Natural killer cell (primary cell): ENCODE results near the gene DIAPH1. TPM values are rescaled to one million over a fixed set of nuclear protein-coding genes. Genes with fewer than 3 reads are reported as not detected.

Experiments
- ATAC-seq, 3 donors: fragments of 150-1000 bp in 2 of 3; fragments of 200-7000 bp in 1 of 3; cut with Tn5 transposase; 1 replicate in 1 of 3; 2 replicates in 2 of 3; pipeline ENCODE4 v1.10.0; 2021; ENCODE audit warnings: mild to moderate bottlenecking in 2 of 3, moderate library complexity in 2 of 3
- DNase-seq, 2 donors: peaks; one replicate each; pipeline versions ENCODE4 v3.0.0 to v3.0.0-alpha.2; 2013 to 2021; ENCODE audit warnings: mixed read lengths in 1 of 2
- H3K27ac ChIP-seq: one replicate; pipeline ENCODE4 v1.5.1; 2013; ENCODE audit warnings: mild to moderate bottlenecking, low read length
- H3K27me3 ChIP-seq: one replicate; pipeline ENCODE4 v1.6.1; 2013; ENCODE audit warnings: low read length; ENCODE audit not compliant: control insufficient read depth, insufficient read depth
- H3K36me3 ChIP-seq: one replicate; pipeline ENCODE4 v1.6.1; 2013; ENCODE audit warnings: low read length; ENCODE audit not compliant: control insufficient read depth, insufficient read depth
- H3K4me1 ChIP-seq: one replicate; pipeline ENCODE4 v1.6.1; 2013; ENCODE audit warnings: low read length; ENCODE audit not compliant: control insufficient read depth, insufficient read depth
- H3K4me3 ChIP-seq: one replicate; pipeline ENCODE4 v1.5.1; 2013; ENCODE audit warnings: low read length
- H3K9me3 ChIP-seq: one replicate; pipeline ENCODE4 v1.6.1; 2013; ENCODE audit warnings: low read length; ENCODE audit not compliant: control insufficient read depth, insufficient read depth
- H3K27ac Mint-ChIP-seq, 2 donors: one replicate each; pipeline ENCODE4 v1.8.0; 2022; ENCODE audit warnings: mild to moderate bottlenecking in 2 of 2, mixed read lengths in 2 of 2, moderate library complexity in 1 of 2
- H3K27me3 Mint-ChIP-seq, 2 donors: one replicate each; pipeline ENCODE4 v1.8.0; 2022; ENCODE audit warnings: low read depth in 2 of 2, mixed read lengths in 2 of 2
- H3K36me3 Mint-ChIP-seq: one replicate; pipeline ENCODE4 v1.8.0; 2022; ENCODE audit warnings: mixed read lengths
- H3K4me1 Mint-ChIP-seq, 2 donors: one replicate each; pipeline ENCODE4 v1.8.0; 2022; ENCODE audit warnings: mixed read lengths in 2 of 2
- H3K4me3 Mint-ChIP-seq: one replicate; pipeline ENCODE4 v1.8.0; 2022; ENCODE audit warnings: mild to moderate bottlenecking, moderate library complexity, mixed read lengths
- H3K9me3 Mint-ChIP-seq, 2 donors: one replicate each; pipeline ENCODE4 v1.8.0; 2022; ENCODE audit warnings: mixed read lengths in 2 of 2
- whole genome bisulfite sequencing: methylation state at CpG from one replicate; pipeline ENCODE4 v1.1.7; 2013; ENCODE audit warnings: missing lambda C conversion rate; ENCODE audit not compliant: insufficient coverage; 5-methylcytosine and 5-hydroxymethylcytosine counted together
- intact Hi-C: fragments of 100-400 bp; cut with micrococcal nuclease; formaldehyde crosslinking; loops from one replicate; pipeline ENCODE4 v1.14.2; 2022
- total RNA-seq, 4 donors: library from RNA; stranded (reverse); fragments of 120-200 nt in 1 of 4; gene quantifications; one replicate each; pipeline versions ENCODE4 v1.2.3 to v1.2.4, GENCODE V29; 2013 to 2022
- TF ChIP-seq, protein P1 (sequence below): fragments of 200-600 bp; IDR thresholded peaks from one replicate; pipeline ENCODE4 v1.8.0; 2022; ENCODE audit warnings: antibody characterized with exemption

The DIAPH1 gene
- total RNA-seq, 3 donors from 2014 or later (not counting 1 experiment from before 2014, with no cell fraction given): 410 to 456 (median 419) TPM

DNA sequence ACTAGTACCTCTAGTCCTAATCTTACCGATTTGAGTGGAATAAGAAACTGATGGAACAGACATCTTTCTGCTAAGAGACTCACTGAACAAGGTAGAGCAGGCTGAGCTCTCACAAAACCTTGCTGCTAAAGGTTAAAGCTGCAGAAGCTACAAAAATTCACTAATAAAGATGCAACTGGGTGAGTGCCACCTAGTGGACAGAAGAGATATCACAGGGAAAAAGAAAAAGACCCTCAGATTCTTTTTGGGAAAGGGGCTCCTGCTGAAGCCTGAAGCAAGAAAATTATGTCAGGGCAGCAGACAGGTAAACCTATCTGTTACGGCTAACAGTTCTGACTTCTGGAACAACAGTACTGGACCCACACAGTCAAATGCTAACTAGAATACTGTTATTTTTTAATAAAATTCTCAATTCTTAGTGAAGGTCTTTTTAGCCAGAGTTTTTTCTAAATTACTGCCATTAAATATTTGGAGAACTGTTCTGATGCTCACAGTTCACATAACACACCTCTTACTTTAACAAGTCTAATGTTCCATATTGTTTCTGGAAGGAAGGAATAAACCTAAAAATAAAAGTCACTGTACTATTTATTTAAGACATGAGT, 51.2 kb downstream of the DIAPH1 start:
- H3K4me3 ChIP-seq: no peak overlapping the region
- no peaks in the 10 kb centered on the region for H3K9me3 ChIP-seq
- Mint-ChIP-seq H3K27ac (peak overlapping the region; percentile 26 to 59), H3K27me3 (no peaks in the 10 kb centered on the region), H3K4me1 (peaks cover 24 to 44% of the 10 kb centered on the region in 2 donors), H3K36me3 (peaks cover 46% of the 10 kb centered on the region), H3K9me3 (no peaks in the 10 kb centered on the region), H3K4me3 (no peak overlapping the region)
- H3K4me1 ChIP-seq: no peaks in the 10 kb centered on the region
- WGBS: 53% methylated on average over 2 of the region's 2 CpGs
- intact Hi-C loops: loop anchor here (10.0 kb wide), 1 partner anchor 343 kb away; the partner anchor contains the start of gene PCDHB14
- H3K27me3 ChIP-seq: no peaks in the 10 kb centered on the region
- no peak for ATAC-seq
- H3K36me3 ChIP-seq: peaks cover 81% of the 10 kb centered on the region
- DNase-seq: peak in 1 of 2 donors; percentile 58
- TF ChIP-seq, protein P1, sequence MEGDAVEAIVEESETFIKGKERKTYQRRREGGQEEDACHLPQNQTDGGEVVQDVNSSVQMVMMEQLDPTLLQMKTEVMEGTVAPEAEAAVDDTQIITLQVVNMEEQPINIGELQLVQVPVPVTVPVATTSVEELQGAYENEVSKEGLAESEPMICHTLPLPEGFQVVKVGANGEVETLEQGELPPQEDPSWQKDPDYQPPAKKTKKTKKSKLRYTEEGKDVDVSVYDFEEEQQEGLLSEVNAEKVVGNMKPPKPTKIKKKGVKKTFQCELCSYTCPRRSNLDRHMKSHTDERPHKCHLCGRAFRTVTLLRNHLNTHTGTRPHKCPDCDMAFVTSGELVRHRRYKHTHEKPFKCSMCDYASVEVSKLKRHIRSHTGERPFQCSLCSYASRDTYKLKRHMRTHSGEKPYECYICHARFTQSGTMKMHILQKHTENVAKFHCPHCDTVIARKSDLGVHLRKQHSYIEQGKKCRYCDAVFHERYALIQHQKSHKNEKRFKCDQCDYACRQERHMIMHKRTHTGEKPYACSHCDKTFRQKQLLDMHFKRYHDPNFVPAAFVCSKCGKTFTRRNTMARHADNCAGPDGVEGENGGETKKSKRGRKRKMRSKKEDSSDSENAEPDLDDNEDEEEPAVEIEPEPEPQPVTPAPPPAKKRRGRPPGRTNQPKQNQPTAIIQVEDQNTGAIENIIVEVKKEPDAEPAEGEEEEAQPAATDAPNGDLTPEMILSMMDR: peak; percentile 92
- no peak overlapping the region for H3K27ac ChIP-seq

DNA sequence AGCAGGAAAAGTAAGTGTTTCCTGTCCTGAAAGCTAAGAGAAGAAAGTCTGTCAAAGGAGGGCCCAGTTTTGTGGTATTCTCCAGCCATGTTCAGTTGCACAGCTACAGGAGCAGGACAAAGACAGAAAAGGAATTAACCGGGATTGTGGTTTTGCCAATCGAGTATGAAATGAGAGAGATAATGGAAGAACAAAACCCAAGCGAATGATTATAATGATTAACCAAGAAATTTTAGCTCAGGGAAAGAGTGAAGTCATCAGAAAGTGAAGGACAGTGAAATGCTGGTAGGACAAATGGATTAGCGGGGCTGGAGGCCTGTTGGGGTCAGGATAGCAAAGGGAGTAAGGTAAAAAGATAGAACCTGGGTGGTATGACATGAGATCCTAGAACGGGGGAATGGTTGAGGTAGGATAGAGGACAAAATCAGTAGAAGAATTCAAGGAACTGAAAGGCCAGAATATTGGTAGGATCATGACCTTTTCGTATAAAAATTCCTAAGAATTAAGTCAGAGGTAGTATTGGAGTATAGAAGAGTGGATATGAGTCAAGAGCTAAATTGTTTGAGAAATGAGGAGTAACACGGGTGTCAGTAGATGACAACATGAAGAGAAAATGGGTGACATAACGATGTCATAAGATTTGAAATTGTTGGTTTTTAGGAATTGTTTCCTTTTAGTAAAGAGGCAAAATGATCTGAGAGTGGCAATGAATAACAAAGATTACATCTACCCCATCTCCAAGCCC, 52.8 kb downstream of the DIAPH1 start:
- WGBS: 98% methylated on average over 8 of the region's 8 CpGs
- intact Hi-C loops: loop anchor here (2.0 to 10.0 kb wide), 2 partner anchors 153 to 341 kb away; partner anchors contain the start of genes PCDHB14 and PCDHGA10
- H3K27me3 ChIP-seq: no peaks in the 10 kb centered on the region
- no peak overlapping the region for H3K4me3 ChIP-seq
- H3K9me3 ChIP-seq: no peaks in the 10 kb centered on the region
- no peak for ATAC-seq
- no peak for DNase-seq
- TF ChIP-seq, protein P1: no peak
- Mint-ChIP-seq H3K27me3 (no peaks in the 10 kb centered on the region), H3K36me3 (peaks cover 34% of the 10 kb centered on the region), H3K9me3 (no peaks in the 10 kb centered on the region), H3K4me1 (peaks cover 24 to 50% of the 10 kb centered on the region in 2 donors), H3K27ac (peak overlapping the region; percentile 26 to 92), H3K4me3 (no peak overlapping the region)
- H3K4me1 ChIP-seq: no peaks in the 10 kb centered on the region
- H3K27ac ChIP-seq: no peak overlapping the region
- peaks cover 79% of the 10 kb centered on the region for H3K36me3 ChIP-seq

DNA sequence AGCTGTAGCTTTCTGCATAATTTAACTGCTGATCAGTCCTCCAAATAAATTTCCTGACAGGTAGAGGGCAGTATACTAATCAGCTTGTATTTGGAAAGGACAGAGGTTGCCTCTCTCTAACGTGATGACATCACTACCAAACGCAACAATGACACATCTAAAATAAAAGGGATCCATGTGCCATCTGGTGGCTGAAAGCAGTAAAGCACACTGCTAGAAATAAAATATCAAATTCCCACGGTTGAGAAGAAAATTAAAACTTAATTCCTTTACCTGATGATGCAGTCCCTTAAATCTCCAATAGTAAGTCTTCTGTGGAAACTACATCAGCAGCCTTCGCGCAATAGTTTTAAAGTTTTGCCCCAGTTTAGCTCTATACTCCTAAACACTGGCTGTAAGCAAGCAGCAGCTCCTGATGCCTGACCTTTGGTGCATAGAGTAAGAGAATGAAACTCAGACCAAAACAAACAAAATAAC, 54.5 kb downstream of the DIAPH1 start:
- H3K27ac ChIP-seq: peak overlapping the region; percentile 55
- no peaks in the 10 kb centered on the region for H3K27me3 Mint-ChIP-seq
- TF ChIP-seq, protein P1: peak; percentile 87
- H3K36me3 ChIP-seq: peaks cover 81% of the 10 kb centered on the region
- WGBS: 59% methylated on average over 5 of the region's 5 CpGs
- H3K4me3 ChIP-seq: no peak overlapping the region
- peaks cover 20% of the 10 kb centered on the region for H3K36me3 Mint-ChIP-seq
- no peak overlapping the region for H3K4me3 Mint-ChIP-seq
- H3K4me1 Mint-ChIP-seq: peaks cover 39 to 52% of the 10 kb centered on the region in 2 donors
- intact Hi-C loops: loop anchor here (1.0 to 10.0 kb wide), 4 partner anchors 55 to 339 kb away; partner anchors contain the start of genes PCDHB14, PCDHGA10 and TAF7
- H3K27me3 ChIP-seq: no peaks in the 10 kb centered on the region
- H3K4me1 ChIP-seq: no peaks in the 10 kb centered on the region
- peak overlapping the region; percentile 86 to 92 for H3K27ac Mint-ChIP-seq
- DNase-seq (peak; percentile 35 to 94), ATAC-seq (peak; percentile 95 to 99 (median 96))
- H3K9me3 ChIP-seq: no peaks in the 10 kb centered on the region
- no peaks in the 10 kb centered on the region for H3K9me3 Mint-ChIP-seq
